OCI-M2 (cell line): ENCODE results near the gene OSBPL6.

ENCODE experiments used
- DNase-seq: peaks from one replicate; lab custom pipeline; 2025; ENCODE audit not compliant: unreplicated experiment; lab: John Stamatoyannopoulos, UW

OSBPL6 gene

GRCh38 chr2:178237488-178238153, 43.3 kb downstream of the OSBPL6 start:
- no peak for DNase-seq

- no peak for DNase-seq
Observed at GRCh38 chr2:178238154-178238521, 43.8 kb downstream of the OSBPL6 start.

- DNase-seq: no peak
Observed at GRCh38 chr2:178238750-178239149, 44.4 kb downstream of the OSBPL6 start.

- no peak for DNase-seq
Observed at GRCh38 chr2:178241844-178242551, 47.7 kb downstream of the OSBPL6 start.

- DNase-seq: no peak
Observed at GRCh38 chr2:178242552-178242883, 48.2 kb downstream of the OSBPL6 start.

GRCh38 chr2:178243961-178244360, 49.6 kb downstream of the OSBPL6 start:
- no peak for DNase-seq

GRCh38 chr2:178244777-178245176, 50.5 kb downstream of the OSBPL6 start:
- no peak for DNase-seq

- no peak for DNase-seq
Observed at GRCh38 chr2:178246696-178247095, 52.4 kb downstream of the OSBPL6 start.

GRCh38 chr2:178247250-178247649, 52.9 kb downstream of the OSBPL6 start:
- DNase-seq: no peak

GRCh38 chr2:178250429-178250828, 56.1 kb downstream of the OSBPL6 start:
- no peak for DNase-seq

- DNase-seq: no peak
Observed at GRCh38 chr2:178251151-178251955, 57.0 kb downstream of the OSBPL6 start.

GRCh38 chr2:178256382-178257042, 62.2 kb downstream of the OSBPL6 start:
- no peak for DNase-seq

- DNase-seq: no peak
Observed at GRCh38 chr2:178257127-178257526, 62.8 kb downstream of the OSBPL6 start.

- no peak for DNase-seq
Observed at GRCh38 chr2:178258916-178259315, 64.6 kb downstream of the OSBPL6 start.

GRCh38 chr2:178263159-178263860, 69.0 kb downstream of the OSBPL6 start:
- no peak for DNase-seq

- DNase-seq: no peak
Observed at GRCh38 chr2:178264211-178264610, 69.9 kb downstream of the OSBPL6 start.

- no peak for DNase-seq
Observed at GRCh38 chr2:178265851-178266250, 71.5 kb downstream of the OSBPL6 start.

GRCh38 chr2:178266445-178266844, 72.1 kb downstream of the OSBPL6 start:
- DNase-seq: no peak

GRCh38 chr2:178267660-178268059, 73.3 kb downstream of the OSBPL6 start:
- no peak for DNase-seq

GRCh38 chr2:178268435-178268834, 74.1 kb downstream of the OSBPL6 start:
- DNase-seq: no peak
